Measurements from ENCODE around the gene RPS15A. TPM values are rescaled to one million over a fixed set of nuclear protein-coding genes. Genes with fewer than 3 reads are reported as not detected.
"Not testable (repeated sequence)": the region's sequence is repeated elsewhere in the genome, so short reads cannot be mapped to it uniquely, and the experiment has no call there.

The RPS15A gene
- total RNA-seq, 1 donor from 2014 or later, result 1,015 TPM

GRCh38 chr16:18756639-18757038 lies 33.5 kb downstream of the RPS15A start:
- not testable (repeated sequence) for DNase-seq (ENCODE audit: low spot score)

DNA sequence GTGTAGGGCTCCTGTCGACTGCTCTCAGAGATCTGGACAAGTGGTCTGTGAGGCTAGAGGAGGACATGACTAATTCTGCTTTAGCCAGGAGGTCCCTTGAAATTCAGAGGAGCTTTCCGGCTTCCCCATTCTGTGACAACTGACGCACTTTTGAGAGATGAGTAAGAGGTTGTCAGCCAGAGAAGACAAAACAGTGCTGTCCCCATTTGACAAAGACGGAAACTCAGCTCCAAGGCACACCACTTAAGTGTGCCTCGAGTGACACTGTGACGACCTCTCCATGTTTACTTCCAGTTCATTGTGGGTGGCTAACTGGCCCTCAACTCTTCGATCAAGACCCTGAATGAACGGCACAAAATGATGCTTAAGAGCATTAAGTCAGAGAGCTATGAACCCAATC lies 47.3 kb downstream of the RPS15A start:
- DNase-seq (ENCODE audit: low spot score), result not testable (repeated sequence)

GRCh38 chr16:18740027-18740426 lies 50.1 kb downstream of the RPS15A start:
- not testable (repeated sequence) for DNase-seq (ENCODE audit: low spot score)

DNA sequence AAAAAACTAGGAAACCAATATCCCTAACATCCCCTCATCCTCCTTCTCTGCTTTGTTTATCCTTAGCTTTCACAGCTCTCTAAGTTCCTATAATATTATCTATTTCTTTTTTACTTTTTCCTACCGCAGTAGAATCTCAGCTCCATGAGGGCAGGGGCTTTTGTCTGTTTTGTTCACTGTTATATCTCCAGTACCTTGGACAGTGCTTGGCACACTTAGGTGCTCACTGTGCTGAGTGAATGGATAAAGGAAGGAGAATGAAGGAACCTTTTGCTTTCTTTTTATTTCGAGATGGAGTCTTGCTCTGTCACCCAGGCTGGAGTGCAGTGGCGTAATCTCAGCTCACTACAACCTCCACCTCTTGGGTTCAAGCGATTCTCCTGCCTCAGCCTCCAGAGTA lies 51.4 kb downstream of the RPS15A start:
- DNase-seq (ENCODE audit: low spot score), result not testable (repeated sequence)

- DNase-seq (ENCODE audit: low spot score), result not testable (repeated sequence)
Observed at GRCh38 chr16:18734279-18734678, 55.9 kb downstream of the RPS15A start.

Other genes starting within 250 kb of the RPS15A start
- gene NOMO2, start 228.2 kb downstream of the RPS15A start, total RNA-seq (ENCODE audit: insufficient read depth, low replicate concordance), result 72.9 TPM
- 193 TPM for gene ARL6IP1, start 11.2 kb upstream of the RPS15A start, total RNA-seq (ENCODE audit: insufficient read depth, low replicate concordance)
- gene SMG1, start 136.1 kb upstream of the RPS15A start, total RNA-seq (ENCODE audit: insufficient read depth, low replicate concordance), result 92.7 TPM
- gene TMC7, start 193.6 kb upstream of the RPS15A start, total RNA-seq (ENCODE audit: insufficient read depth, low replicate concordance), result 1.9 TPM

All from umbilical cord (tissue), 2 donors.